GM23338 (cell line): ENCODE measurements around the gene SLBP. TPM values are rescaled to one million over a fixed set of nuclear protein-coding genes. Genes with fewer than 3 reads are reported as not detected.

ENCODE experiments used
- ATAC-seq: fragments of 200-7000 bp; cut with Tn5 transposase; 3 replicates; pipeline ENCODE4 v1.9.1; 2020
- DNase-seq: peaks from one replicate; pipeline ENCODE4 v3.0.0-alpha.2; 2015; ENCODE audit warnings: low spot score
- H2AFZ ChIP-seq: fragments of 200-600 bp; sonication (generic); 2 replicates; pipeline ENCODE4 v1.8.0; 2016; ENCODE audit warnings: antibody characterized with exemption, mild to moderate bottlenecking, moderate library complexity
- H3F3A ChIP-seq: fragments of 200-600 bp; sonication (generic); replicated peaks from 2 replicates; pipeline ENCODE4 v1.8.0; 2017; ENCODE audit warnings: antibody characterized with exemption, mixed run types, low read depth
- H3K27ac ChIP-seq: fragments of 200-600 bp; sonication (generic); 2 replicates; pipeline ENCODE4 v1.6.1; 2016; ENCODE audit warnings: low read depth
- H3K27me3 ChIP-seq: fragments of 200-600 bp; sonication (generic); 2 replicates; pipeline ENCODE4 v1.8.0; 2016; ENCODE audit warnings: mild to moderate bottlenecking, mixed run types, moderate library complexity; ENCODE audit not compliant: insufficient read depth
- H3K36me3 ChIP-seq: fragments of 200-600 bp; sonication (generic); 2 replicates; pipeline ENCODE4 v1.8.0; 2016; ENCODE audit warnings: mild to moderate bottlenecking; ENCODE audit not compliant: insufficient read depth
- H3K4me1 ChIP-seq: fragments of 200-600 bp; sonication (generic); 2 replicates; pipeline ENCODE4 v1.8.0; 2016; ENCODE audit warnings: mild to moderate bottlenecking, moderate library complexity; ENCODE audit not compliant: insufficient read depth
- H3K4me2 ChIP-seq: fragments of 200-600 bp; sonication (generic); 2 replicates; pipeline ENCODE4 v1.7.1; 2017; ENCODE audit warnings: mixed run types
- H3K4me3 ChIP-seq: fragments of 200-600 bp; sonication (generic); 2 replicates; pipeline ENCODE4 v1.6.1; 2016; ENCODE audit warnings: mixed run types
- H3K79me2 ChIP-seq: fragments of 200-600 bp; sonication (generic); replicated peaks from 2 replicates; pipeline ENCODE4 v1.8.0; 2017; ENCODE audit warnings: mild to moderate bottlenecking; ENCODE audit not compliant: insufficient read depth
- H3K9me2 ChIP-seq: fragments of 200-600 bp; sonication (generic); 2 replicates; pipeline ENCODE4 v1.8.0; 2017; ENCODE audit not compliant: insufficient read depth
- H4K20me1 ChIP-seq: fragments of 200-600 bp; sonication (generic); replicated peaks from 2 replicates; pipeline ENCODE4 v1.8.0; 2017; ENCODE audit warnings: mild to moderate bottlenecking; ENCODE audit not compliant: insufficient read depth
- H3K27ac Mint-ChIP-seq: 2 replicates; pipeline ENCODE4 v1.8.0; 2020; ENCODE audit warnings: inconsistent platforms, mild to moderate bottlenecking, moderate library complexity, mixed read lengths
- H3K27me3 Mint-ChIP-seq: 3 replicates; pipeline ENCODE4 v1.8.0; 2022; ENCODE audit warnings: low read depth, mild to moderate bottlenecking, moderate library complexity, mixed read lengths, inconsistent platforms; ENCODE audit not compliant: insufficient read depth, poor library complexity
- H3K36me3 Mint-ChIP-seq: 3 replicates; pipeline ENCODE4 v1.8.0; 2021; ENCODE audit warnings: low read depth, mild to moderate bottlenecking, inconsistent platforms, moderate library complexity, mixed read lengths
- H3K4me1 Mint-ChIP-seq: 3 replicates; pipeline ENCODE4 v1.8.0; 2020; ENCODE audit warnings: mild to moderate bottlenecking, inconsistent platforms, mixed read lengths
- H3K4me3 Mint-ChIP-seq: 3 replicates; pipeline ENCODE4 v1.8.0; 2021; ENCODE audit warnings: moderate library complexity, mild to moderate bottlenecking, inconsistent platforms, mixed read lengths
- H3K9me3 Mint-ChIP-seq: 3 replicates; pipeline ENCODE4 v1.8.0; 2020; ENCODE audit warnings: moderate library complexity, mild to moderate bottlenecking, inconsistent platforms, mixed read lengths
- CREB1 ChIP-seq: fragments of 250-450 bp; sonication (Bioruptor Pico); IDR thresholded peaks from 2 replicates; pipeline ENCODE4 v1.5.0; 2020; ENCODE audit warnings: low read depth, mild to moderate bottlenecking, moderate library complexity
- CTCF ChIP-seq, 2 experiments: fragments of 200-600 bp in 1 of 2; sonication (generic) in 1 of 2; conservative IDR thresholded peaks; 2 replicates each; pipeline versions ENCODE4 v1.5.1 to v1.6.1; 2016 to 2017; ENCODE audit warnings: antibody characterized with exemption in 2 of 2, low read depth in 2 of 2, mild to moderate bottlenecking in 2 of 2, moderate library complexity in 1 of 2
- EZH2 ChIP-seq: fragments of 200-600 bp; sonication (generic); IDR thresholded peaks from one replicate; pipeline ENCODE4 v1.8.0; 2017; ENCODE audit warnings: antibody characterized with exemption, mild to moderate bottlenecking, low read depth; ENCODE audit not compliant: unreplicated experiment
- JUNB ChIP-seq: IDR thresholded peaks from one replicate; pipeline ENCODE4 v1.6.1; 2016; ENCODE audit warnings: antibody characterized with exemption; ENCODE audit not compliant: unreplicated experiment
- POLR2AphosphoS5 ChIP-seq: IDR thresholded peaks from 2 replicates; pipeline ENCODE4 v1.6.1; 2016; ENCODE audit warnings: antibody characterized with exemption, low read depth
- REST ChIP-seq: IDR thresholded peaks from one replicate; pipeline ENCODE4 v1.6.1; 2018; ENCODE audit warnings: antibody characterized with exemption; ENCODE audit not compliant: unreplicated experiment
- STAT1 ChIP-seq: IDR thresholded peaks from one replicate; pipeline ENCODE4 v1.6.1; 2016; ENCODE audit warnings: antibody characterized with exemption; ENCODE audit not compliant: unreplicated experiment
- ZNF114 ChIP-seq: fragments of 250-450 bp; sonication (Bioruptor Pico); IDR thresholded peaks from 2 replicates; pipeline ENCODE4 v1.5.0; 2020; ENCODE audit warnings: mild to moderate bottlenecking, moderate library complexity
- ZNF331 ChIP-seq: fragments of 250-450 bp; sonication (Bioruptor Pico); IDR thresholded peaks from 2 replicates; pipeline ENCODE4 v1.5.0; 2020; ENCODE audit warnings: low read depth, mild to moderate bottlenecking, moderate library complexity
- polyA plus RNA-seq: library from polyadenylated mRNA; unstranded; fragments of >200 nt; fragmentation: Nextera tagmentation; extraction: Ambion mirVana; gene quantifications from 2 replicates; pipeline ENCODE4 v1.2.1, GENCODE V29; 2016
- total RNA-seq: library from RNA; depleted of rRNA; stranded (reverse); fragments of >200 nt; shearing (Covaris generic); gene quantifications from 2 replicates; pipeline ENCODE4 v1.2.3, GENCODE V29; 2014

The SLBP gene
- total and polyA plus RNA-seq, 2 experiments from 2014 or later = 54.4 to 58.6 TPM

DNA sequence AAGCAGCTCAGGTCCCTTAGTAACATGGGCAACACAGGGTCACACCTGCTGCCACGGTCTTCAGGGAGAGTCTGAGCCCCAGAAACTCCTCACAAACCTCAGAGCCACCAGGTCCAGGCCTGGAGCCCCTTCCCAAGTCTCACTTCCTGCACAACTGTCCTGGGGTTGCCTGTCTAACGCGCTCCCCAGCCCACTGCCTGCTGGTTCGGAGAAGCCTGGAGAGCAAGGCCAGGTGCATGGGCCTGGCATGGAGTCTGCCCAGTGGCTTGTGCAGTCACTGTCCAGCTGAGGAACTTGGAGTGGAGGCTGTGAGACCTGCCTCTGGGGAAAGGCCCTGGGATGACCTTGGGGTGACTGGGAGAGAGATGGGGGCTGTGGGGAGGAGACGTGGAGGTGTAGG is 56.0 kb downstream of the SLBP start:
- H3K27me3 Mint-ChIP-seq = peaks cover 4% of the 10 kb centered on the region
- H3K9me2 ChIP-seq = no peaks in the 10 kb centered on the region
- no peaks in the 10 kb centered on the region for H4K20me1 ChIP-seq
- no peak overlapping the region for H3K4me3 ChIP-seq
- H3K9me3 Mint-ChIP-seq = no peaks in the 10 kb centered on the region; the same call in 2 of the 3 replicates
- H3K4me3 Mint-ChIP-seq = no peak overlapping the region
- H3K36me3 Mint-ChIP-seq = no peaks in the 10 kb centered on the region
- H3K27ac ChIP-seq = no peak overlapping the region
- no peaks in the 10 kb centered on the region for H3K36me3 ChIP-seq
- no peak overlapping the region for H2AFZ ChIP-seq
- peaks cover 4% of the 10 kb centered on the region for H3K4me1 Mint-ChIP-seq
- no peaks in the 10 kb centered on the region for H3K4me1 ChIP-seq
- no peaks in the 10 kb centered on the region for H3K27me3 ChIP-seq
- no peak for TF ChIP-seq CREB1 (CRISPR knock-in tag)
- no peaks in the 10 kb centered on the region for H3F3A ChIP-seq
- ATAC-seq = no peak
- no peak for DNase-seq
- H3K79me2 ChIP-seq = no peaks in the 10 kb centered on the region
- no peak overlapping the region for H3K4me2 ChIP-seq
- H3K27ac Mint-ChIP-seq = peak overlapping the region; percentile 72

GRCh38 chr4:1655676-1656075 is 56.4 kb downstream of the SLBP start:
- no peak for ATAC-seq
- H3K27ac Mint-ChIP-seq = peak overlapping the region; percentile 72; the same call in 1 of the 2 replicates
- no peaks in the 10 kb centered on the region for H3K9me2 ChIP-seq
- H2AFZ ChIP-seq = no peak overlapping the region
- no peaks in the 10 kb centered on the region for H3F3A ChIP-seq
- H3K4me2 ChIP-seq = no peak overlapping the region
- H3K27ac ChIP-seq = no peak overlapping the region
- H3K27me3 Mint-ChIP-seq = peaks cover 4% of the 10 kb centered on the region
- H3K36me3 Mint-ChIP-seq = no peaks in the 10 kb centered on the region
- H3K36me3 ChIP-seq = no peaks in the 10 kb centered on the region
- no peaks in the 10 kb centered on the region for H3K4me1 ChIP-seq
- no peaks in the 10 kb centered on the region; the same call in 2 of the 3 replicates for H3K9me3 Mint-ChIP-seq
- peaks cover 4% of the 10 kb centered on the region for H3K4me1 Mint-ChIP-seq
- no peaks in the 10 kb centered on the region for H3K27me3 ChIP-seq
- no peaks in the 10 kb centered on the region for H4K20me1 ChIP-seq
- no peak overlapping the region for H3K4me3 Mint-ChIP-seq
- no peaks in the 10 kb centered on the region for H3K79me2 ChIP-seq
- no peak for DNase-seq
- H3K4me3 ChIP-seq = no peak overlapping the region
- no peak for TF ChIP-seq REST
- TF ChIP-seq ZNF114 (CRISPR knock-in tag) = no peak
- TF ChIP-seq CREB1 (CRISPR knock-in tag) = no peak
- no peak for TF ChIP-seq ZNF331 (CRISPR knock-in tag)
- no peak for TF ChIP-seq STAT1
- TF ChIP-seq CTCF (conservative IDR thresholded peaks at IDR 0.05; ENCODE audit: low read depth in 2 of 2) = no peak
- TF ChIP-seq EZH2 = no peak
- no peak for TF ChIP-seq JUNB
- no peak for TF ChIP-seq POLR2AphosphoS5
